ENCODE data around the gene CACNA1C. TPM values are rescaled to one million over a fixed set of nuclear protein-coding genes. Genes with fewer than 3 reads are reported as not detected.

Gene CACNA1C
- total RNA-seq, 1 experiment from 2014 or later, result not detected

- H3K36me3 ChIP-seq (ENCODE audit: low read depth), result no peaks in the 10 kb centered on the region
- no peaks in the 10 kb centered on the region for H3F3A ChIP-seq (ENCODE audit: insufficient read depth, low read depth)
- intact Hi-C loops (cut with micrococcal nuclease; ENCODE audit: unreplicated experiment), result loop anchor here (5.0 kb wide), 1 partner anchor 787 kb away; no protein-coding TSS in a partner anchor
- BruUV-seq (replicated peaks), result no TSS peak
- DNase-seq, result no peak
- no peaks in the 10 kb centered on the region for H3K9me3 ChIP-seq (ENCODE audit: insufficient read depth, low read depth)
- ChIA-PET CTCF (no interaction called here), POLR2A (ENCODE audit: unreplicated experiment) (no interaction called here)
- peaks cover 95% of the 10 kb centered on the region for H3K27me3 ChIP-seq (ENCODE audit: insufficient read depth, low read depth)
- TF ChIP-seq CTCF (conservative IDR thresholded peaks at IDR 0.05) (no peak), EZH2 (IDR thresholded peaks at IDR 0.05; ENCODE audit: low read depth) (no peak)
- no peaks in the 10 kb centered on the region for H3K4me1 ChIP-seq (replicated peaks; ENCODE audit: insufficient read depth)
- no peak overlapping the region for H3K27ac ChIP-seq
- no peak overlapping the region for H2AFZ ChIP-seq
- no peaks in the 10 kb centered on the region for H3K79me2 ChIP-seq (ENCODE audit: low read depth)
- H4K20me1 ChIP-seq (ENCODE audit: insufficient read depth), result no peaks in the 10 kb centered on the region
- H3K9me2 ChIP-seq (ENCODE audit: insufficient read depth), result no peaks in the 10 kb centered on the region
- H3K4me3 ChIP-seq, result no peak overlapping the region
- H3K4me2 ChIP-seq, result no peak overlapping the region
Measured at GRCh38 chr12:2583642-2584401, 531.0 kb downstream of the CACNA1C start.

- Histone ChIP-seq H3K27ac (no peak overlapping the region), H2AFZ (no peak overlapping the region), H3K9me3 (ENCODE audit: insufficient read depth, low read depth) (no peaks in the 10 kb centered on the region), H3K4me3 (no peak overlapping the region), H3K4me1 (replicated peaks; ENCODE audit: insufficient read depth) (no peaks in the 10 kb centered on the region), H3K27me3 (ENCODE audit: insufficient read depth, low read depth) (peaks cover 97% of the 10 kb centered on the region), H3K79me2 (ENCODE audit: low read depth) (no peaks in the 10 kb centered on the region), H3F3A (ENCODE audit: insufficient read depth, low read depth) (no peaks in the 10 kb centered on the region), H4K20me1 (ENCODE audit: insufficient read depth) (no peaks in the 10 kb centered on the region), H3K36me3 (ENCODE audit: low read depth) (no peaks in the 10 kb centered on the region), H3K4me2 (no peak overlapping the region), H3K9me2 (ENCODE audit: insufficient read depth) (no peaks in the 10 kb centered on the region)
- CTCF ChIA-PET, result no interaction called here
- BruUV-seq (replicated peaks), result no TSS peak
- intact Hi-C loops (cut with micrococcal nuclease; ENCODE audit: unreplicated experiment), result no loop called here
- POLR2A ChIA-PET (ENCODE audit: unreplicated experiment), result no interaction called here
- no peak for DNase-seq
- no peak for TF ChIP-seq CTCF (conservative IDR thresholded peaks at IDR 0.05)
- TF ChIP-seq EZH2 (IDR thresholded peaks at IDR 0.05; ENCODE audit: low read depth), result no peak
Measured at GRCh38 chr12:2586156-2587038, 533.6 kb downstream of the CACNA1C start.

- no peak for DNase-seq
- H3K4me2 ChIP-seq, result no peak overlapping the region
- no peaks in the 10 kb centered on the region for H3K9me2 ChIP-seq (ENCODE audit: insufficient read depth)
- H3K79me2 ChIP-seq (ENCODE audit: low read depth), result no peaks in the 10 kb centered on the region
- ChIA-PET CTCF (no interaction called here), POLR2A (ENCODE audit: unreplicated experiment) (no interaction called here)
- H3K9me3 ChIP-seq (ENCODE audit: insufficient read depth, low read depth), result no peaks in the 10 kb centered on the region
- TF ChIP-seq CTCF (conservative IDR thresholded peaks at IDR 0.05), result no peak
- TF ChIP-seq EZH2 (IDR thresholded peaks at IDR 0.05; ENCODE audit: low read depth), result no peak
- no TSS peak for BruUV-seq (replicated peaks)
- H4K20me1 ChIP-seq (ENCODE audit: insufficient read depth), result no peaks in the 10 kb centered on the region
- H3F3A ChIP-seq (ENCODE audit: insufficient read depth, low read depth), result no peaks in the 10 kb centered on the region
- intact Hi-C loops (cut with micrococcal nuclease; ENCODE audit: unreplicated experiment), result no loop called here
- H3K27ac ChIP-seq, result no peak overlapping the region
- no peak overlapping the region for H2AFZ ChIP-seq
- H3K36me3 ChIP-seq (ENCODE audit: low read depth), result no peaks in the 10 kb centered on the region
- peaks cover 100% of the 10 kb centered on the region for H3K27me3 ChIP-seq (ENCODE audit: insufficient read depth, low read depth)
- no peak overlapping the region for H3K4me3 ChIP-seq
- no peaks in the 10 kb centered on the region for H3K4me1 ChIP-seq (replicated peaks; ENCODE audit: insufficient read depth)
Measured at GRCh38 chr12:2588345-2588744, 535.6 kb downstream of the CACNA1C start.

Data from PC-9 (cell line).